Activated B cell treated with CpG ODN at 0.5 μM for 24 hours (primary cell): Measurements from ENCODE around the gene CLEC17A. TPM values are rescaled to one million over a fixed set of nuclear protein-coding genes. Genes with fewer than 3 reads are reported as not detected.

Experiments
- ATAC-seq: fragments of 200-7000 bp; cut with Tn5 transposase; one replicate; pipeline ENCODE4 v1.10.0; 2021; ENCODE audit warnings: low read depth, mild to moderate bottlenecking, moderate library complexity
- CTCF ChIA-PET: fragments of 350-600 bp; sonication (Branson Sonifier 250); formaldehyde crosslinking; loops from one replicate; lab custom pipeline; 2021; ENCODE audit warnings: antibody characterized with exemption; lab: Charles Lee
- POLR2A ChIA-PET: fragments of 350-600 bp; sonication (Branson Sonifier 250); formaldehyde crosslinking; loops from one replicate; lab custom pipeline; 2021; ENCODE audit warnings: antibody characterized with exemption; lab: Charles Lee
- DNase-seq: peaks from one replicate; pipeline ENCODE4 v3.0.0; 2022
- H3K27ac Mint-ChIP-seq: one replicate; pipeline ENCODE4 v1.8.0; 2020; ENCODE audit warnings: mixed read lengths
- H3K27me3 Mint-ChIP-seq: one replicate; pipeline ENCODE4 v1.8.0; 2021; ENCODE audit warnings: mixed read lengths
- H3K36me3 Mint-ChIP-seq: one replicate; pipeline ENCODE4 v1.8.0; 2021; ENCODE audit warnings: low read depth, mixed read lengths
- H3K4me1 Mint-ChIP-seq: one replicate; pipeline ENCODE4 v1.8.0; 2021; ENCODE audit warnings: mixed read lengths
- H3K4me3 Mint-ChIP-seq: one replicate; pipeline ENCODE4 v1.8.0; 2020; ENCODE audit warnings: mild to moderate bottlenecking, mixed read lengths
- H3K9me3 Mint-ChIP-seq: one replicate; pipeline ENCODE4 v1.8.0; 2020; ENCODE audit warnings: mixed read lengths
- intact Hi-C: fragments of 100-400 bp; cut with micrococcal nuclease; formaldehyde crosslinking; loops from one replicate; pipeline ENCODE4 v1.15.1; 2024
- total RNA-seq: library from RNA; stranded (reverse); gene quantifications from 2 replicates; pipeline ENCODE4 v1.2.3, GENCODE V29; 2022
- TF ChIP-seq, protein P1 (sequence below): fragments of 200-600 bp; IDR thresholded peaks from one replicate; pipeline ENCODE4 v1.8.0; 2022; ENCODE audit warnings: antibody characterized with exemption, mild to moderate bottlenecking

The CLEC17A gene
- total RNA-seq, 1 donor from 2014 or later, result 123 TPM

DNA sequence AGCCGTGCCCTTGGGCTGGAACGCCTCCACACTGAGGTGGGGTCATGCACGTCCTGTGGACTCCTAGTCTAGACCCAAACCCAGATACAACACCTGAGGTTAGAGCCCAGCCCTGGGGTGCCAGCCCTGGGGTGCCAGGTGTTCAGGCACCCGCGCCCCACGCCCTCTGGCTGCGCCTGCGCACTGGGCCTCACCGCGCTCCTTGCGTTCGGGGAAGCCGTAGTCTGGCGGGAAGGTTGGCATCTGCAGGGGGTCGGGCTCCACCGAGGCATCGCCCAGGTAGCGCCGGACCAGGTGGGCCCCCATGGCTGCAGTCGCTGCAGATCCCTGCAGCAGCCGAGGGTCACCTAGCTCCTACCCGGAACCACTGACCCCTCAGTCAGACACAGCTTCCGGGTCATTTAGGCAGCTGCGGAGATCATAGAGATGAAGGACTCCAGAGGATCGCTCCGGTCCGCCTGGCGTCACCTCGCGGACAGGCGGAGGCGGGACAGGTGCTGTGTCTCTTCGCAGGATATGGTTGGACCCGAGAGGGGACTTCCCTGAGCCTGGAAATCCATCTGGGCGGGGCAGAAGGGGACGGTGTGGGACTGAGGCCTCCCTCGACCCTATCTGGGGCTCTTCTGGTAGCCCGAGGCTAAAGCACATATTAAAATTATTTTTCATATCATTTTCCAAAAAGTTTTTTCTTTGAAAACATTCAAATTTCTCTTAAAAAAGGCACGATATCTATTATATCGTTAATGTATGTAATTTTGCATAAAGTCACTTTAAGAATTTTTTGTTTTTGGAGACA, 11.0 kb upstream of the CLEC17A start, which contains the start of gene NDUFB7:
Gene NDUFB7 (minus strand): TSS at position 372 of the 796 bp plus-strand sequence. CDS start 66 bp downstream, at position 306.
- ATAC-seq (peak; percentile 84), DNase-seq (peak; percentile 81)
- H3K27ac Mint-ChIP-seq, result peak within 1 kb of the TSS; percentile 92
- H3K4me1 Mint-ChIP-seq, result peaks cover 57% of the 10 kb centered on the region
- ChIA-PET POLR2A (interaction anchor here (0.5 to 4.8 kb wide), 9 partner anchors 33 to 435 kb away, joined by 3 to 208 read pairs (median 6); partner anchors contain the start of genes ADGRE3, ASF1B, DNAJB1 and ZNF333), CTCF (interaction anchor here (0.6 to 13.2 kb wide), 4 partner anchors 15 to 116 kb away, joined by 3 to 510 read pairs (median 4); partner anchors contain the start of genes ADGRE3 and ZNF333)
- peaks cover 23% of the 10 kb centered on the region for H3K36me3 Mint-ChIP-seq
- TF ChIP-seq, protein P1, sequence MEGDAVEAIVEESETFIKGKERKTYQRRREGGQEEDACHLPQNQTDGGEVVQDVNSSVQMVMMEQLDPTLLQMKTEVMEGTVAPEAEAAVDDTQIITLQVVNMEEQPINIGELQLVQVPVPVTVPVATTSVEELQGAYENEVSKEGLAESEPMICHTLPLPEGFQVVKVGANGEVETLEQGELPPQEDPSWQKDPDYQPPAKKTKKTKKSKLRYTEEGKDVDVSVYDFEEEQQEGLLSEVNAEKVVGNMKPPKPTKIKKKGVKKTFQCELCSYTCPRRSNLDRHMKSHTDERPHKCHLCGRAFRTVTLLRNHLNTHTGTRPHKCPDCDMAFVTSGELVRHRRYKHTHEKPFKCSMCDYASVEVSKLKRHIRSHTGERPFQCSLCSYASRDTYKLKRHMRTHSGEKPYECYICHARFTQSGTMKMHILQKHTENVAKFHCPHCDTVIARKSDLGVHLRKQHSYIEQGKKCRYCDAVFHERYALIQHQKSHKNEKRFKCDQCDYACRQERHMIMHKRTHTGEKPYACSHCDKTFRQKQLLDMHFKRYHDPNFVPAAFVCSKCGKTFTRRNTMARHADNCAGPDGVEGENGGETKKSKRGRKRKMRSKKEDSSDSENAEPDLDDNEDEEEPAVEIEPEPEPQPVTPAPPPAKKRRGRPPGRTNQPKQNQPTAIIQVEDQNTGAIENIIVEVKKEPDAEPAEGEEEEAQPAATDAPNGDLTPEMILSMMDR, result peak; percentile 65
- H3K9me3 Mint-ChIP-seq, result no peaks in the 10 kb centered on the region
- intact Hi-C loops, result loop anchor here (1.0 to 5.0 kb wide), 5 partner anchors 43 to 520 kb away; partner anchors contain the start of genes ASF1B, DNAJB1 and TECR
- H3K4me3 Mint-ChIP-seq, result peak within 1 kb of the TSS; percentile 96
- no peaks in the 10 kb centered on the region for H3K27me3 Mint-ChIP-seq

DNA sequence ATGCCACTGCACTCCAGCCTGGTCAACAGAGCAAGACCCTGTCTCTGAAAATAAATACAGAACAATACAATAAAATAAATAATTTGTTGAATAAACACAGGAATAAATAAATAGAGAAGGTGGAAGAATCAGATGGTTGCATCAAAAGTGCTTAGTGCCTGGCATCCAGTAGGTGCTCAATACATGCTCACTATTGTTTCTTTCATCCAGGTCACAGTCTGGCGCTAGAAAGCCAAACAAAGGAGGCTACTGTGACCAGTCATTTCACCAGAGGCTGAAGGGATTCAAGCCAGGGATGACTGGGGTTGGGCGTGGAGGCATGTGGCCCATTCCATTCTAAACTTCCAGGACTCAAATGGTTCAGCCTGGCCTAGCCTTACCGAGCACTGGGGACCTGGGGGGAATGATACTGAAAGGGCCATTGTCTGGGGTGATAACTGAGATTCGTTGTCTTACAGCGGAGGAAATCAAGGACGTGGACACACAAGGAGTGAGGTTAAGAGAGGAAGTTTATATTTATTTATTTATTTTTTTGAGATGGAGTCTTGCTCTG, 7.4 kb upstream of the CLEC17A start:
- H3K9me3 Mint-ChIP-seq, result no peaks in the 10 kb centered on the region
- intact Hi-C loops, result loop anchor here (2.0 kb wide), 1 partner anchor 209 kb away; no protein-coding TSS in a partner anchor
- DNase-seq (no peak), ATAC-seq (no peak)
- H3K36me3 Mint-ChIP-seq, result peaks cover 4% of the 10 kb centered on the region
- peaks cover 70% of the 10 kb centered on the region for H3K4me1 Mint-ChIP-seq
- peak overlapping the region; percentile 82 for H3K27ac Mint-ChIP-seq
- ChIA-PET POLR2A (interaction anchor here (2.0 to 5.7 kb wide), 4 partner anchors 8 to 99 kb away, joined by 6 to 47 read pairs (median 16); partner anchors contain the start of genes ADGRE3 and DNAJB1), CTCF (interaction anchor here (13.2 kb wide), 1 partner anchor 113 kb away, joined by 510 read pairs; the partner anchor contains the start of gene ZNF333)
- no peaks in the 10 kb centered on the region for H3K27me3 Mint-ChIP-seq
- no peak overlapping the region for H3K4me3 Mint-ChIP-seq
- TF ChIP-seq, protein P1, result no peak

DNA sequence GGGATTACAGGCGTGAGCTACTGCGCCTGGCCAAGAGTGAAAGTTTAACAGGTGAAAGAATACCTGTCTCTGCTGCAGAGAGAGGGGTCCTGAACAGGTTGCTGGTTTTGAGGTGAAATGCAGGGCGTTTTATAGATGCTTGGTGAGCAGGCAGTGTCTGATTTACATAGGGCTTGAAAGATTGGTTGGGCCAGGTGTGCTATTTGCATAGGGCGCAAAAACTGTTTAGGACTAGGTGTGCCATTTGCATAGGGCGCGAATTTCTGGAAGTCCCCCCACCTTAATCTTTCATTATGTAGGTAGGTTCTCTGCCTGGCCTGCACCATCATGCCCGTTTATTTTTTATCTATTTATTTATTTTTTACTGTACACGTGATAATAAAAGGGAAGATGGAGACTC, 6.5 kb upstream of the CLEC17A start:
- no peak overlapping the region for H3K4me3 Mint-ChIP-seq
- TF ChIP-seq, protein P1, result no peak
- ATAC-seq, result no peak
- peak overlapping the region; percentile 56 for H3K27ac Mint-ChIP-seq
- POLR2A ChIA-PET, result interaction anchor here (0.7 to 5.7 kb wide), 10 partner anchors 18 to 209 kb away, joined by 3 to 47 read pairs (median 4); partner anchors contain the start of gene ZNF333
- no peaks in the 10 kb centered on the region for H3K27me3 Mint-ChIP-seq
- no peaks in the 10 kb centered on the region for H3K9me3 Mint-ChIP-seq
- intact Hi-C loops, result no loop called here
- peaks cover 4% of the 10 kb centered on the region for H3K36me3 Mint-ChIP-seq
- no peak for DNase-seq
- H3K4me1 Mint-ChIP-seq, result peaks cover 71% of the 10 kb centered on the region
- CTCF ChIA-PET, result interaction anchor here (0.6 to 13.2 kb wide), 2 partner anchors 112 to 213 kb away, joined by 3 to 510 read pairs; partner anchors contain the start of gene ZNF333

DNA sequence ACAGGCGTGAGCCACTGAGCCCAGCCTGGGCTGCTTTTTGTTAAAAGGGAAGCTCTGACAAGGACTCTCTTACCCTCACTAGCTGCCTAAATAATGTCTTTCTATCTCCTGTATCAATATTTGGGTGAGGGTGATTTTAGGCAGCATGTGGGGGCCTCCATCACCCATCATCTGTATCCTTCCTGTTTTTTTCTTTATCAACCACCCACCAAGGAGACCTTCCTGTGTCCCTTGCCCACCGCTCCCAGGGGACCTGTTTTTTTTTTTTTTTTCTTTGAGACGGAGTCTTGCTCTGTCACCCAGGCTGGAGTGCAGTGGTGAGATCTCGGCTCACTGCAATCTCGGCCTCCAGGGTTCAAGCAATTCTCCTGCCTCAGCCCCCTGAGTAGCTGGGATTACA, 5.6 kb upstream of the CLEC17A start:
- ATAC-seq (peak; percentile 29), DNase-seq (no peak)
- peaks cover 72% of the 10 kb centered on the region for H3K4me1 Mint-ChIP-seq
- TF ChIP-seq, protein P1, result no peak
- H3K9me3 Mint-ChIP-seq, result no peaks in the 10 kb centered on the region
- CTCF ChIA-PET, result interaction anchor here (0.6 to 13.2 kb wide), 4 partner anchors 32 to 212 kb away, joined by 3 to 510 read pairs (median 4); partner anchors contain the start of gene ZNF333
- H3K36me3 Mint-ChIP-seq, result no peaks in the 10 kb centered on the region
- peak overlapping the region; percentile 75 for H3K27ac Mint-ChIP-seq
- POLR2A ChIA-PET, result interaction anchor here (0.6 to 5.7 kb wide), 19 partner anchors 10 to 1480 kb away, joined by 3 to 47 read pairs (median 4); partner anchors contain the start of gene ZNF333
- H3K27me3 Mint-ChIP-seq, result no peaks in the 10 kb centered on the region
- peak overlapping the region; percentile 71 for H3K4me3 Mint-ChIP-seq
- intact Hi-C loops, result no loop called here
